SK-N-SH (cell line): Measurements from ENCODE around the gene IRAK1BP1.
A peak's percentile ranks its signal among the peaks of the same experiment; 100 is the strongest.

Experiments used
- CTCF ChIP-seq: fragments of 200-600 bp; sonication (generic); IDR thresholded peaks from 2 replicates; pipeline ENCODE4 v1.6.1; 2017; ENCODE audit warnings: antibody characterized with exemption, mild to moderate bottlenecking, moderate library complexity
- EZH2phosphoT487 ChIP-seq: fragments of 200-600 bp; sonication (generic); IDR thresholded peaks from 2 replicates; pipeline ENCODE4 v1.6.1; 2017; ENCODE audit warnings: low read depth, mixed run types, mild to moderate bottlenecking, antibody characterized with exemption, moderate library complexity, borderline replicate concordance
- GABPA ChIP-seq: IDR thresholded peaks from 2 replicates; pipeline ENCODE4 v1.4.0; 2012; ENCODE audit warnings: low read depth, mild to moderate bottlenecking
- MAX ChIP-seq: IDR thresholded peaks from 2 replicates; pipeline ENCODE4 v1.4.0; 2012; ENCODE audit warnings: low read depth
- MXI1 ChIP-seq: IDR thresholded peaks from 2 replicates; pipeline ENCODE4 v1.6.1; 2012; ENCODE audit warnings: mild to moderate bottlenecking, low read depth, low read length, improper control_type of control experiment
- POLR2AphosphoS5 ChIP-seq: IDR thresholded peaks from 2 replicates; pipeline ENCODE4 v1.6.1; 2012; ENCODE audit warnings: low read depth, low read length
- REST ChIP-seq: IDR thresholded peaks from 2 replicates; pipeline ENCODE4 v1.6.1; 2012; ENCODE audit warnings: mild to moderate bottlenecking, low read depth, low read length, moderate library complexity

- TF ChIP-seq CTCF (no peak), REST (no peak), EZH2phosphoT487 (no peak), MAX (no peak), POLR2AphosphoS5 (no peak), MXI1 (peak; percentile 11; the same call in 1 of the 2 replicates), GABPA (no peak)
Observed at GRCh38 chr6:78868116-78868515, 765 bp downstream of the IRAK1BP1 start.
